ENCODE results near the gene OR56A3. TPM values are rescaled to one million over a fixed set of nuclear protein-coding genes. Genes with fewer than 3 reads are reported as not detected.

Gene OR56A3
- total RNA-seq, 1 donor from 2014 or later, result not detected

- Histone ChIP-seq H3K27ac (replicated peaks) (no peak overlapping the region), H3K4me3 (no peak overlapping the region), H3K27me3 (ENCODE audit: low read depth) (no peaks in the 10 kb centered on the region), H3K9me3 (replicated peaks) (peaks cover 60% of the 10 kb centered on the region), H3K36me3 (no peaks in the 10 kb centered on the region), H3K4me1 (no peaks in the 10 kb centered on the region)
- TF ChIP-seq, protein P1, sequence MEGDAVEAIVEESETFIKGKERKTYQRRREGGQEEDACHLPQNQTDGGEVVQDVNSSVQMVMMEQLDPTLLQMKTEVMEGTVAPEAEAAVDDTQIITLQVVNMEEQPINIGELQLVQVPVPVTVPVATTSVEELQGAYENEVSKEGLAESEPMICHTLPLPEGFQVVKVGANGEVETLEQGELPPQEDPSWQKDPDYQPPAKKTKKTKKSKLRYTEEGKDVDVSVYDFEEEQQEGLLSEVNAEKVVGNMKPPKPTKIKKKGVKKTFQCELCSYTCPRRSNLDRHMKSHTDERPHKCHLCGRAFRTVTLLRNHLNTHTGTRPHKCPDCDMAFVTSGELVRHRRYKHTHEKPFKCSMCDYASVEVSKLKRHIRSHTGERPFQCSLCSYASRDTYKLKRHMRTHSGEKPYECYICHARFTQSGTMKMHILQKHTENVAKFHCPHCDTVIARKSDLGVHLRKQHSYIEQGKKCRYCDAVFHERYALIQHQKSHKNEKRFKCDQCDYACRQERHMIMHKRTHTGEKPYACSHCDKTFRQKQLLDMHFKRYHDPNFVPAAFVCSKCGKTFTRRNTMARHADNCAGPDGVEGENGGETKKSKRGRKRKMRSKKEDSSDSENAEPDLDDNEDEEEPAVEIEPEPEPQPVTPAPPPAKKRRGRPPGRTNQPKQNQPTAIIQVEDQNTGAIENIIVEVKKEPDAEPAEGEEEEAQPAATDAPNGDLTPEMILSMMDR (IDR thresholded peaks at IDR 0.05; ENCODE audit: borderline replicate concordance), result no peak
- DNase-seq, result no peak
- intact Hi-C loops (cut with micrococcal nuclease), result no loop called here
These were observed 18.6 kb upstream of the OR56A3 start for GRCh38 chr11:5923427-5923776.

DNA sequence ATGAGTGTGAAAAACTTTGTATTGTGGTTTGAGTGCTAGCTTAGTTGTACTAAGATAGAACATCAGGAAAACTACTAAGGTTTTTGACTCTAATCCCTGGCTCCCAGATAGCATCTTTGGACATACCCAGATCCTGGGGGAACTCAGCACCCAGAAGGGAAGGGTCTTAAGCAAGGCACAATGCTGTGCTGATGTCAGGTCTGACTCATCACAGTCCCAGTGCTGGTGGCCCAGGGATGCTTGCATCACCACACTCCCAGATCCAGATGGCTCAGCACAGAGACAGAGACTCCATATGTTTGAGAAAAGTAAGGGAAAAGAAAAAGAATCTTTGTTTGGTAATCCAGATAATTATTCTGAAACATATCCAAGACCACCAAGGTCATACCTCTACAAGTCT lies 18.3 kb upstream of the OR56A3 start:
- Histone ChIP-seq H3K27ac (replicated peaks) (no peak overlapping the region), H3K27me3 (ENCODE audit: low read depth) (no peaks in the 10 kb centered on the region), H3K9me3 (replicated peaks) (peaks cover 64% of the 10 kb centered on the region), H3K4me1 (no peaks in the 10 kb centered on the region), H3K36me3 (no peaks in the 10 kb centered on the region), H3K4me3 (no peak overlapping the region)
- intact Hi-C loops (cut with micrococcal nuclease), result no loop called here
- TF ChIP-seq, protein P1 (IDR thresholded peaks at IDR 0.05; ENCODE audit: borderline replicate concordance), result no peak
- no peak for DNase-seq

GRCh38 chr11:5928271-5928670 lies 13.8 kb upstream of the OR56A3 start:
- H3K27me3 ChIP-seq (ENCODE audit: low read depth), result no peaks in the 10 kb centered on the region
- no peaks in the 10 kb centered on the region for H3K4me1 ChIP-seq
- peaks cover 75% of the 10 kb centered on the region for H3K9me3 ChIP-seq (replicated peaks)
- H3K4me3 ChIP-seq, result no peak overlapping the region
- TF ChIP-seq, protein P1 (IDR thresholded peaks at IDR 0.05; ENCODE audit: borderline replicate concordance), result no peak
- no peak overlapping the region for H3K27ac ChIP-seq (replicated peaks)
- DNase-seq, result no peak
- intact Hi-C loops (cut with micrococcal nuclease), result no loop called here
- no peaks in the 10 kb centered on the region for H3K36me3 ChIP-seq

GRCh38 chr11:5928811-5929210 lies 13.2 kb upstream of the OR56A3 start:
- Histone ChIP-seq H3K4me3 (no peak overlapping the region), H3K27me3 (ENCODE audit: low read depth) (no peaks in the 10 kb centered on the region), H3K4me1 (no peaks in the 10 kb centered on the region), H3K27ac (replicated peaks) (no peak overlapping the region), H3K9me3 (replicated peaks) (peaks cover 70% of the 10 kb centered on the region), H3K36me3 (no peaks in the 10 kb centered on the region)
- intact Hi-C loops (cut with micrococcal nuclease), result no loop called here
- no peak for DNase-seq
- TF ChIP-seq, protein P1 (IDR thresholded peaks at IDR 0.05; ENCODE audit: borderline replicate concordance), result no peak

GRCh38 chr11:5929571-5930368 lies 12.3 kb upstream of the OR56A3 start:
- DNase-seq, result no peak
- H3K36me3 ChIP-seq, result no peaks in the 10 kb centered on the region
- H3K27me3 ChIP-seq (ENCODE audit: low read depth), result no peaks in the 10 kb centered on the region
- intact Hi-C loops (cut with micrococcal nuclease), result no loop called here
- TF ChIP-seq, protein P1 (IDR thresholded peaks at IDR 0.05; ENCODE audit: borderline replicate concordance), result no peak
- H3K9me3 ChIP-seq (replicated peaks), result peaks cover 60% of the 10 kb centered on the region
- no peak overlapping the region for H3K27ac ChIP-seq (replicated peaks)
- H3K4me3 ChIP-seq, result no peak overlapping the region
- H3K4me1 ChIP-seq, result no peaks in the 10 kb centered on the region

All from left ventricle myocardium inferior (tissue), 1 donor.